Fibroblast of skin of right biceps (primary cell): ENCODE measurements around the gene SPIN2B.

Source experiments
- DNase-seq: peaks from one replicate; pipeline ENCODE4 v3.0.0-alpha.2; 2013

The SPIN2B gene

GRCh38 chrX:57070185-57070984 is 51.0 kb downstream of the SPIN2B start:
- no peak for DNase-seq
